22Rv1 (cell line): ENCODE results near the gene SYNGR2.

ENCODE experiments used
- ZFX ChIP-seq: fragments of 450-650 bp; IDR thresholded peaks from 2 replicates; pipeline ENCODE4 v1.6.1; 2017; ENCODE audit warnings: antibody characterized with exemption, borderline replicate concordance
- TF ChIP-seq, protein P1 (sequence below): fragments of 450-650 bp; IDR thresholded peaks from 2 replicates; pipeline ENCODE4 v1.5.1; 2017; ENCODE audit warnings: mild to moderate bottlenecking

DNA sequence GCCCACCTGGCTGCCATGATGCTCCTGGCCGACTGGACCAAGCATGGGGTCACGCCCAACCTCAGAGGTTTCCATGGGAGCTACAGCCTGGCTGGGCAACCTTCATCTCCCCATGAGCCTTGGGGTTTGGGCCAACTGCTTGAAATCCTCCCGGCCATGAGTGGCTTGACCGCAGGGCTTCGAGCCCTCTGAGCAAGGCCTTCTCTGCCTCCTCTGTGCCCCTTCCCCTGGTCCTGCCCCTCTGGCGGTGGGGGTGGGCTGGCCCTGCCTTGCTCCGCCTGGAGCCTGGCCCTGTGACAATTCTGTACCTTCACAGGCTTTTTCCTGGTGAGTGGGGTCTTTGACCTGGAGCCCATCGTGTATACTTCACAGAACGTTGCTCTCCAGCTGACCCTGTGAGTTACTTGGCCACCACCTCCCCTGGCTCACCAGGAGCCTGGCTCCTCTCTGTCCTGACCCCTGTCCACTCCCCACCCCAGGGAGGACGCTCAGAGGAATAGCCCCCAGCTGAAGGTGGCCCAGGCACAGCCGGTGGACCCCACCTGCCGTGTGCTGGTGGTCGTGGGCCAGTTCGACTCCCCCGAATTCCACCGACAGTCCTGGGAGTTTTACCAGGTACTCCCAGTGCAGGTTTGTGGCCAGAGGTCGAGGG, 36.9 kb downstream of the SYNGR2 start:
- TF ChIP-seq, protein P1, sequence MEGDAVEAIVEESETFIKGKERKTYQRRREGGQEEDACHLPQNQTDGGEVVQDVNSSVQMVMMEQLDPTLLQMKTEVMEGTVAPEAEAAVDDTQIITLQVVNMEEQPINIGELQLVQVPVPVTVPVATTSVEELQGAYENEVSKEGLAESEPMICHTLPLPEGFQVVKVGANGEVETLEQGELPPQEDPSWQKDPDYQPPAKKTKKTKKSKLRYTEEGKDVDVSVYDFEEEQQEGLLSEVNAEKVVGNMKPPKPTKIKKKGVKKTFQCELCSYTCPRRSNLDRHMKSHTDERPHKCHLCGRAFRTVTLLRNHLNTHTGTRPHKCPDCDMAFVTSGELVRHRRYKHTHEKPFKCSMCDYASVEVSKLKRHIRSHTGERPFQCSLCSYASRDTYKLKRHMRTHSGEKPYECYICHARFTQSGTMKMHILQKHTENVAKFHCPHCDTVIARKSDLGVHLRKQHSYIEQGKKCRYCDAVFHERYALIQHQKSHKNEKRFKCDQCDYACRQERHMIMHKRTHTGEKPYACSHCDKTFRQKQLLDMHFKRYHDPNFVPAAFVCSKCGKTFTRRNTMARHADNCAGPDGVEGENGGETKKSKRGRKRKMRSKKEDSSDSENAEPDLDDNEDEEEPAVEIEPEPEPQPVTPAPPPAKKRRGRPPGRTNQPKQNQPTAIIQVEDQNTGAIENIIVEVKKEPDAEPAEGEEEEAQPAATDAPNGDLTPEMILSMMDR: no peak
- no peak for TF ChIP-seq ZFX
